ENCODE results near the gene CNIH3. TPM values are rescaled to one million over a fixed set of nuclear protein-coding genes. Genes with fewer than 3 reads are reported as not detected.

Gene CNIH3
- total RNA-seq, 1 donor from 2014 or later = not detected

GRCh38 chr1:224784265-224785039 is 168.3 kb downstream of the CNIH3 start:
- no peaks in the 10 kb centered on the region for H3K27me3 ChIP-seq
- DNase-seq (ENCODE audit: low spot score in 2 of 2) = no peak
- intact Hi-C loops (cut with DNase I) = no loop called here
- no peaks in the 10 kb centered on the region for H3K4me1 ChIP-seq
- no peaks in the 10 kb centered on the region for H3K36me3 ChIP-seq
- no peaks in the 10 kb centered on the region for H3K9me3 ChIP-seq
- no peak overlapping the region for H3K4me3 ChIP-seq
- H3K27ac ChIP-seq = no peak overlapping the region
- no peak for TF ChIP-seq CTCF (IDR thresholded peaks at IDR 0.05)

- H3K36me3 ChIP-seq = no peaks in the 10 kb centered on the region
- no peak overlapping the region for H3K27ac ChIP-seq
- H3K9me3 ChIP-seq = no peaks in the 10 kb centered on the region
- no peaks in the 10 kb centered on the region for H3K27me3 ChIP-seq
- H3K4me1 ChIP-seq = no peaks in the 10 kb centered on the region
- no peak for DNase-seq (ENCODE audit: low spot score in 2 of 2)
- no peak for TF ChIP-seq CTCF (IDR thresholded peaks at IDR 0.05)
- intact Hi-C loops (cut with DNase I) = no loop called here
- no peak overlapping the region for H3K4me3 ChIP-seq
Measured at GRCh38 chr1:224785040-224785328, 168.9 kb downstream of the CNIH3 start.

- no peaks in the 10 kb centered on the region for H3K9me3 ChIP-seq
- no peaks in the 10 kb centered on the region for H3K27me3 ChIP-seq
- H3K4me1 ChIP-seq = no peaks in the 10 kb centered on the region
- intact Hi-C loops (cut with DNase I) = no loop called here
- no peak for DNase-seq (ENCODE audit: low spot score in 2 of 2)
- no peak overlapping the region for H3K27ac ChIP-seq
- H3K36me3 ChIP-seq = no peaks in the 10 kb centered on the region
- TF ChIP-seq CTCF (IDR thresholded peaks at IDR 0.05) = no peak
- H3K4me3 ChIP-seq = no peak overlapping the region
Measured at GRCh38 chr1:224785622-224786021, 169.5 kb downstream of the CNIH3 start.

- DNase-seq (ENCODE audit: low spot score in 2 of 2) = no peak
- Histone ChIP-seq H3K27ac (no peak overlapping the region), H3K9me3 (no peaks in the 10 kb centered on the region), H3K27me3 (no peaks in the 10 kb centered on the region), H3K4me1 (no peaks in the 10 kb centered on the region), H3K4me3 (no peak overlapping the region), H3K36me3 (no peaks in the 10 kb centered on the region)
- no peak for TF ChIP-seq CTCF (IDR thresholded peaks at IDR 0.05)
- intact Hi-C loops (cut with DNase I) = no loop called here
Measured at GRCh38 chr1:224786533-224787250, 170.6 kb downstream of the CNIH3 start.

- TF ChIP-seq CTCF (IDR thresholded peaks at IDR 0.05) = no peak
- no peak overlapping the region for H3K27ac ChIP-seq
- H3K4me3 ChIP-seq = no peak overlapping the region
- intact Hi-C loops (cut with DNase I) = no loop called here
- no peaks in the 10 kb centered on the region for H3K9me3 ChIP-seq
- H3K4me1 ChIP-seq = no peaks in the 10 kb centered on the region
- no peaks in the 10 kb centered on the region for H3K27me3 ChIP-seq
- no peaks in the 10 kb centered on the region for H3K36me3 ChIP-seq
- DNase-seq (ENCODE audit: low spot score in 2 of 2) = no peak
Measured at GRCh38 chr1:224789311-224789710, 173.2 kb downstream of the CNIH3 start.

Other genes with a start within 250 kb of the CNIH3 start
- gene WDR26, start 181.5 kb upstream of the CNIH3 start, total RNA-seq = 31.8 TPM

All from ascending aorta (tissue), 2 donors.